NB4 (cell line): ENCODE results near the gene MEX3A.
"Not testable (repeated sequence)": the region's sequence is repeated elsewhere in the genome, so short reads cannot be mapped to it uniquely, and the experiment has no call there.

Experiments
- POLR2A ChIP-seq: IDR thresholded peaks from 2 replicates; pipeline ENCODE4 v1.6.1; 2011; ENCODE audit warnings: mild to moderate bottlenecking; ENCODE audit not compliant: insufficient read length; ENCODE audit errors: extremely low read depth
- TF ChIP-seq, protein P1 (sequence below): IDR thresholded peaks from 2 replicates; pipeline ENCODE4 v1.6.1; 2011; ENCODE audit warnings: low read depth, low read length
- TF ChIP-seq, protein P2 (sequence below): IDR thresholded peaks from one replicate; pipeline ENCODE4 v1.5.1; 2012; ENCODE audit warnings: low read depth, low read length

DNA sequence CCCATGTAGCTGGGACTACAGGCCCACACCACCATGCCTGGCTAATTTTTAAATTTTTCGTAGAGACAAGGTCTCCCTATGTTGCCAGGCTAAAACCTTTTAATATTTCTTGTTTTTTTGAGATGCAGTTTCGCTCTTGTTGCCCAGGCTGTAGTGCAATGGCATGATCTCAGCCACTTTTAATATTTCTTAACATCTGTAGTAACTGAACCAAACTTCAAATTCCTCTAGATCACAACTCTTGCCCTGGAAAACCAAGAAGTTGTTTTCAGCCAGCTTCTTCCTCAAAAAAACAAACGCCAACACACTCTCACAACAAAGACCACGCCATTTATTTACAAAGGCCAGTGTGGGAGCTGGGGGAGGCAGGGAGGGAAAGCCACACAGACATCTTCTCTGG, 47.3 kb downstream of the MEX3A start:
- TF ChIP-seq POLR2A = not testable (repeated sequence)
- TF ChIP-seq, protein P1, sequence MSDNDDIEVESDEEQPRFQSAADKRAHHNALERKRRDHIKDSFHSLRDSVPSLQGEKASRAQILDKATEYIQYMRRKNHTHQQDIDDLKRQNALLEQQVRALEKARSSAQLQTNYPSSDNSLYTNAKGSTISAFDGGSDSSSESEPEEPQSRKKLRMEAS = not testable (repeated sequence)
- TF ChIP-seq, protein P2, sequence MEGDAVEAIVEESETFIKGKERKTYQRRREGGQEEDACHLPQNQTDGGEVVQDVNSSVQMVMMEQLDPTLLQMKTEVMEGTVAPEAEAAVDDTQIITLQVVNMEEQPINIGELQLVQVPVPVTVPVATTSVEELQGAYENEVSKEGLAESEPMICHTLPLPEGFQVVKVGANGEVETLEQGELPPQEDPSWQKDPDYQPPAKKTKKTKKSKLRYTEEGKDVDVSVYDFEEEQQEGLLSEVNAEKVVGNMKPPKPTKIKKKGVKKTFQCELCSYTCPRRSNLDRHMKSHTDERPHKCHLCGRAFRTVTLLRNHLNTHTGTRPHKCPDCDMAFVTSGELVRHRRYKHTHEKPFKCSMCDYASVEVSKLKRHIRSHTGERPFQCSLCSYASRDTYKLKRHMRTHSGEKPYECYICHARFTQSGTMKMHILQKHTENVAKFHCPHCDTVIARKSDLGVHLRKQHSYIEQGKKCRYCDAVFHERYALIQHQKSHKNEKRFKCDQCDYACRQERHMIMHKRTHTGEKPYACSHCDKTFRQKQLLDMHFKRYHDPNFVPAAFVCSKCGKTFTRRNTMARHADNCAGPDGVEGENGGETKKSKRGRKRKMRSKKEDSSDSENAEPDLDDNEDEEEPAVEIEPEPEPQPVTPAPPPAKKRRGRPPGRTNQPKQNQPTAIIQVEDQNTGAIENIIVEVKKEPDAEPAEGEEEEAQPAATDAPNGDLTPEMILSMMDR = not testable (repeated sequence)
